Aorta (tissue), 5 donors: ENCODE results near the gene CFAP97. TPM values are rescaled to one million over a fixed set of nuclear protein-coding genes. Genes with fewer than 3 reads are reported as not detected.

ENCODE experiments used
- ATAC-seq: fragments of 200-7000 bp; cut with Tn5 transposase; one replicate; pipeline ENCODE4 v1.9.1; 2022; ENCODE audit warnings: moderate library complexity; ENCODE audit not compliant: low FRiP score
- DNase-seq, 2 donors: peaks; one replicate each; pipeline ENCODE4 v3.0.0-alpha.2; 2020
- H3K27ac ChIP-seq, 2 donors: one replicate each; pipeline ENCODE4 v1.5.1; 2013; ENCODE audit warnings: low read length in 2 of 2, mild to moderate bottlenecking in 2 of 2, moderate library complexity in 2 of 2, control low read depth in 1 of 2, inconsistent platforms in 1 of 2, low read depth in 1 of 2
- H3K27me3 ChIP-seq, 2 donors: one replicate each; pipeline ENCODE4 v1.6.1; 2013; ENCODE audit warnings: control low read depth in 1 of 2, low read length in 1 of 2, mild to moderate bottlenecking in 1 of 2, moderate library complexity in 1 of 2; ENCODE audit not compliant: insufficient read depth in 2 of 2, control insufficient read depth in 1 of 2
- H3K36me3 ChIP-seq, 2 donors: one replicate each; pipeline ENCODE4 v1.6.1; 2013; ENCODE audit warnings: control low read depth in 1 of 2, low read length in 1 of 2, mild to moderate bottlenecking in 1 of 2; ENCODE audit not compliant: insufficient read depth in 2 of 2, control insufficient read depth in 1 of 2
- H3K4me1 ChIP-seq, 2 donors: one replicate each; pipeline ENCODE4 v1.6.1; 2013; ENCODE audit warnings: low read length in 2 of 2, control low read depth in 1 of 2, mild to moderate bottlenecking in 1 of 2, moderate library complexity in 1 of 2; ENCODE audit not compliant: insufficient read depth in 2 of 2, control insufficient read depth in 1 of 2
- H3K4me3 ChIP-seq, 2 donors: one replicate each; pipeline ENCODE4 v1.5.1; 2013; ENCODE audit warnings: low read length in 2 of 2, control low read depth in 1 of 2, mild to moderate bottlenecking in 1 of 2
- H3K9me3 ChIP-seq: one replicate; pipeline ENCODE4 v1.6.1; 2013; ENCODE audit warnings: mild to moderate bottlenecking, low read length; ENCODE audit not compliant: control insufficient read depth
- WGBS, 2 donors: extraction: QIAGEN DNeasy Blood & Tissue Kit; methylation state at CpG; one replicate each; pipeline ENCODE4 v1.1.7; 2013; 5-methylcytosine and 5-hydroxymethylcytosine counted together
- intact Hi-C, 2 donors: fragments of 100-400 bp; cut with DNase I; formaldehyde crosslinking; loops; one replicate each; pipeline versions ENCODE4 v1.14.2 to v1.15.0; 2022
- polyA plus RNA-seq, 2 donors: library from polyadenylated mRNA; stranded (reverse); fragments of 200-250 nt; gene quantifications; one replicate each; pipeline ENCODE4 v1.2.3, GENCODE V29; 2013
- total RNA-seq, 2 donors: library from RNA; stranded (reverse); fragmentation: NEBNext Ultra II Directional; extraction: Animal tissue kit (Norgen Biotek cat#: 25700); gene quantifications; one replicate each; pipeline ENCODE4 v1.2.1, GENCODE V29; 2021
- donor health status: healthy with polysubstance abuse.
- donor health status: Bipolar disorder and iron deficiency.
- donor health status: DM: no; HTN: no; CAD: no.
- donor health status: DM: no; HTN: no; CAD: no.
- donor health status: DM: yes; HTN: yes; CAD: no.

CFAP97 gene
- total and polyA plus RNA-seq, 4 donors, result 16.6 to 58.4 (median 36.9) TPM

GRCh38 chr4:185182239-185182638 is 21.6 kb downstream of the CFAP97 start:
- DNase-seq (no peak), ATAC-seq (no peak)
- Histone ChIP-seq H3K9me3 (no peaks in the 10 kb centered on the region), H3K4me1 (peaks cover 4 to 10% of the 10 kb centered on the region in 2 donors), H3K27ac (peak overlapping the region; percentile 56 to 67), H3K36me3 (no peaks in the 10 kb centered on the region), H3K4me3 (no peak overlapping the region), H3K27me3 (no peaks in the 10 kb centered on the region)
- WGBS, 2 donors, result 56 to 60% methylated on average over 2 of the region's 2 CpGs
- intact Hi-C loops, result loop anchor here (2.0 to 5.0 kb wide), 2 partner anchors 39 to 140 kb away; partner anchors contain the start of gene SLC25A4 (in 1 of the 2)

- intact Hi-C loops, result no loop called here
- Histone ChIP-seq H3K4me3 (no peak overlapping the region), H3K9me3 (no peaks in the 10 kb centered on the region), H3K4me1 (peaks cover 4 to 10% of the 10 kb centered on the region in 2 donors), H3K27ac (peak overlapping the region; percentile 11 to 44), H3K36me3 (no peaks in the 10 kb centered on the region), H3K27me3 (no peaks in the 10 kb centered on the region)
- 60 to 69% methylated on average over 3 of the region's 3 CpGs for WGBS, 2 donors
- no peak for DNase-seq
- ATAC-seq, result no peak
Measured at GRCh38 chr4:185179488-185179887, 24.3 kb downstream of the CFAP97 start.

DNA sequence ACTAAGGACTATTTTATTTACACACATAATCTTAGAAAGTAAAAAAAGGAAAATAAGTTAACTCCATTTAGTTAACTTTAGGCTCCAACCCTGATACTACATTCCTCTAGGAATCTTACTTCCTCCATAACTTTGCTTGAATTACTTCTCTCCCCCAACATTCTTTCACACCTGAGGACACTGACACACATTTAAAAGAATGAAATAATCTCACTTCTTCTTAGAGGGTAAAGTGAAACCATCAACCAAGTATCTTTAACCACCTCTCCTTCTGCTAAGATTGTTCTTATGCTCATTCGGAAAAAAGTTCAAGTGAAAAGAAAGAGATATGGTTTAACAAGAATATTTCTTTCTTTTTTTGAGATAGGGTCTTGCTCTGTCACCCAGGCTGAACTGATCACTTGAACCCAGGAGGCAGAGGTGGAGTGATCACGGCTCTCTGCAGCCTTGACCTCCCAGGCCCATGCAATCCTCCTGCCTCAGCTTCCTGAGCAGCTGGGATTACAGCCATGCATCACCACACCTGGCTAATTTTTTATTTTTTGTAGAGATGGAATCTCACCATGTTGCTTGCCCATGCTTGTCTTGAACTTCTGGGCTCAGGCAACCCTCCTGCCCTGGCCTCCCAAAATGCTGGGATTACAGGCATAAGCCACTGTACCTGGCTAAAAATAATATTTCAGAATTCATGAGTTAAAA is 32.3 kb downstream of the CFAP97 start:
- Histone ChIP-seq H3K27me3 (no peaks in the 10 kb centered on the region), H3K4me1 (peaks cover 0 to 1% of the 10 kb centered on the region in 2 donors), H3K4me3 (no peak overlapping the region), H3K27ac (peak overlapping the region in 1 of 2 donors; percentile 5), H3K9me3 (no peaks in the 10 kb centered on the region), H3K36me3 (peaks cover 0 to 2% of the 10 kb centered on the region in 2 donors)
- intact Hi-C loops, result no loop called here
- DNase-seq, result no peak
- 96 to 98% methylated on average over 2 of the region's 2 CpGs for WGBS, 2 donors
- no peak for ATAC-seq

DNA sequence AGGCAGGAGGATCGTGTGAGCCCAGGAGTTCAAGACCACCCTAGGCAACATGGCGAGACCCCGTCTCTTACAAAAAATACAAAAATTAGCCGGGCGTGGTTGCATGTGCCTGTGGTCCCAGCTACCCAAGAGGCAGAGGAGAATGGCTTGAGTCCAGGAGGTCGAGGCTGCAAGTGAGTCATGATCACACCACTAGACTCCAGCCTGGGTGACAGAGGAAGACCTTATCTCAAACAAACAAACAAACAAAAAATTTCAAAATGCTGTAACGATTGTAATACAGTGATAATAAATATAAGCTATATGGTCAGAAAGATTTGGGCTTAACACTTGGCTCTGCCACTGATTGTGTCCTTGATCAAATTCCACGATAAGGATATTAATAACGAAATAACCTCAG is 36.6 kb downstream of the CFAP97 start:
- H3K9me3 ChIP-seq, result no peaks in the 10 kb centered on the region
- ATAC-seq (no peak), DNase-seq (no peak)
- no peak overlapping the region for H3K27ac ChIP-seq
- intact Hi-C loops, result no loop called here
- H3K27me3 ChIP-seq, result no peaks in the 10 kb centered on the region
- peaks cover 0 to 2% of the 10 kb centered on the region in 2 donors for H3K36me3 ChIP-seq
- H3K4me1 ChIP-seq, result no peaks in the 10 kb centered on the region
- H3K4me3 ChIP-seq, result no peak overlapping the region
- 83 to 88% methylated on average over 9 of the region's 9 CpGs for WGBS, 2 donors

DNA sequence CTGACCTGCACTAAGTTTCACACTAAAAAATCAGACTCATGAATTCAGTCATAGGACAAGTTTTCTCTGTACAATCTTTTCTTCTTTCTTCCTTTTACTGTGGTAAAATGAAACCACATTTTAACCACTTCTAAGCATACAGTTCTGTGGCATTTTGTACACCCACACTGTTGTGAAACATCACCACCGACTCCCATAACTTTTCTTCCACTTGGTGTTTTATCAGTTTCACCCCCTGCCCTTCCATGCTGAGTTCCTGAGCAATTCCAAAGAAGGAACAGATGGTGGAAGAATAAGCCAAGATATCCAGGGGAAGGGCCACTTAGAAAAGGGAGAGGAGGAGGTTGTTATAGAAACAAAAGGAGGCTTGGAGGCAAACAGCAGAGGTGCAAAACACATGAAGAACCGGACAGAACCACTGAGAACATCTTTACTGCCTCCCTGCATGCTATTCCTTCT is 38.2 kb downstream of the CFAP97 start:
- no peaks in the 10 kb centered on the region for H3K9me3 ChIP-seq
- ATAC-seq (no peak), DNase-seq (no peak)
- WGBS, 2 donors, result 26 to 37% methylated on average over 2 of the region's 2 CpGs
- no peak overlapping the region for H3K4me3 ChIP-seq
- H3K4me1 ChIP-seq, result no peaks in the 10 kb centered on the region
- H3K27me3 ChIP-seq, result no peaks in the 10 kb centered on the region
- intact Hi-C loops, result no loop called here
- peaks cover 0 to 2% of the 10 kb centered on the region in 2 donors for H3K36me3 ChIP-seq
- peak overlapping the region in 1 of 2 donors; percentile 25 for H3K27ac ChIP-seq

GRCh38 chr4:185151296-185151695 is 52.5 kb downstream of the CFAP97 start:
- WGBS, 2 donors, result 74 to 76% methylated on average over 1 of the region's 1 CpG
- no peak for ATAC-seq
- no peak for DNase-seq
- H3K4me3 ChIP-seq, result no peak overlapping the region
- H3K27ac ChIP-seq, result no peak overlapping the region
- intact Hi-C loops, result no loop called here
- H3K4me1 ChIP-seq, result peaks cover 2 to 4% of the 10 kb centered on the region in 2 donors
- no peaks in the 10 kb centered on the region for H3K9me3 ChIP-seq
- H3K36me3 ChIP-seq, result peaks cover 1 to 5% of the 10 kb centered on the region in 2 donors
- no peaks in the 10 kb centered on the region for H3K27me3 ChIP-seq

GRCh38 chr4:185149392-185149791 is 54.4 kb downstream of the CFAP97 start:
- Histone ChIP-seq H3K36me3 (peaks cover 1 to 5% of the 10 kb centered on the region in 2 donors), H3K27ac (no peak overlapping the region), H3K4me3 (no peak overlapping the region), H3K4me1 (peaks cover 5% of the 10 kb centered on the region in 2 donors), H3K27me3 (no peaks in the 10 kb centered on the region), H3K9me3 (no peaks in the 10 kb centered on the region)
- WGBS, 2 donors, result 87 to 92% methylated on average over 12 of the region's 12 CpGs
- ATAC-seq (no peak), DNase-seq (no peak)
- intact Hi-C loops, result no loop called here

- H3K27me3 ChIP-seq, result no peaks in the 10 kb centered on the region
- ATAC-seq (peak; percentile 2), DNase-seq (peak; percentile 71 to 78)
- H3K27ac ChIP-seq, result peak overlapping the region in 1 of 2 donors; percentile 41
- intact Hi-C loops, result loop anchor here in 1 of 2 donors (2.0 kb wide), 1 partner anchor 35 kb away; no protein-coding TSS in a partner anchor
- 21 to 23% methylated on average over 13 of the region's 13 CpGs for WGBS, 2 donors
- no peaks in the 10 kb centered on the region for H3K9me3 ChIP-seq
- peaks cover under 1 to 2% of the 10 kb centered on the region in 2 donors for H3K36me3 ChIP-seq
- H3K4me1 ChIP-seq, result peaks cover 5 to 6% of the 10 kb centered on the region in 2 donors
- peak overlapping the region in 1 of 2 donors; percentile 16 for H3K4me3 ChIP-seq
Measured at GRCh38 chr4:185145572-185145971, 58.2 kb downstream of the CFAP97 start.
